GM21825 (cell line): ENCODE data around the gene FKBP2.

Source experiments
- ATAC-seq: cut with Tn5 transposase; IDR thresholded peaks from one replicate; pipeline ENCODE4 v1.9.1; 2021; ENCODE audit warnings: mild to moderate bottlenecking, moderate library complexity; ENCODE audit not compliant: unreplicated experiment

The FKBP2 gene

DNA sequence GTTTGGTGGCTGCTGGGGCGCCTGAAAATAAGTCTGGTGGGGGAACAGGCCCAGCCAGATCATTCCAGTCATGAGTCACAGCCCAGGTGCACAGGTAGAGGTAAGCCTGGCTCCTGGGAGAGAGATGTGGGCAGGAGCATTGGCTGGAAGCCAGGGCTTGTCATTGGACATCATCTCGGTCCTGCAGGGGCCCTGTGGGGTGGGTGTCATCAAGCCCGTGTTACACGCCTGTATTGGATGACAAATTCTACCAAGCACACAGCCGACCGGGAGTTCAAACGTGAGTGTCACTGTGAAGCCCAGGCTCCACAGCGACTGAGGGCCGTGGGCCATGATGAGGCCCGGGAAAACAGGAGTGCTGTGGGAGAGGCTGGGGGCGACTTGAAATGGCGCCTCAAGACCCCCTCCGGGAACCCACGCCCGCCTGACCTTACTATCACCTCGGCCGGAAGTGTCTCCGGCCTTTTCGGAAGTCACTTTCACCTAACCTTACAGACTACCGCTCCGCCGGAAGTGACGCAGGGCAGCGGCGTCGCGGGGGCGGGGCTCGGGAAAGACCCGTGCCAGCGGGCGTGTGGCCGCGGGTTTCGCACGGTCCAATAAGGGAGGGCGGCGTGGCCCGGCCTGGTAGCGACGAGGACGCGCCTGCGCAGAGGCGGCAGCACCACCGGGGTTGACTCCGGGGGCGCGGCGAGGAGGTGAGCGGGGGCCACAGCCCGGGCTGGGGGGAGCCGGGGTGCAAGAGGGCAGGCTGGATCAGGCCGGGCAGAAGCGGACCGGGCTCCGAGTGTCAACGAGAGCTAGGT, at the start of gene FKBP2:
Gene FKBP2 (plus strand): TSS at position 661 of the 806 bp plus-strand sequence. CDS start 1,293 bp downstream, outside the sequence.
- ATAC-seq: peak; percentile 56

- no peak for ATAC-seq
Observed at GRCh38 chr11:64192434-64192833, 48.5 kb upstream of the FKBP2 start.

DNA sequence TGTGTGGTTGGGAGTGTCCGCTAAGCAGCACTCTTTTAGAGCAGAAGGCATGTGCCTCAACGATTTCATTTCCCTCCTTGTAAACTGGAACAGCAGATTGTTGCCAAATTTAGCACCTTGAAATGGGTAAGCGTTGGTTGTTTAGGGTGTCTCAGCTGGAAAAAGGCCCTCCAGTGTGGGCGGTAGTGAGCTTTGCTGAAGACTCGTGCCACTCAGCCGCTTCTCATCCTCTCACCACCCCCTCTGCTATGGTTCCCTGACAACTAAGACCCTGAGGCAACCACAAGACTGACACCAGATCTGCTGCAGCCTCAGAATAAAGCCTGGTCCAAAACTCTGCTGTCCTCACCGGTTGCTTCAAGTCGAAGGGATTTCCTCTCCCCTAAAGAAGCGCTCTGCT, 44.3 kb upstream of the FKBP2 start:
- no peak for ATAC-seq

- no peak for ATAC-seq
Observed at GRCh38 chr11:64198511-64198910, 42.4 kb upstream of the FKBP2 start.

- ATAC-seq: no peak
Observed at GRCh38 chr11:64201543-64201942, 39.4 kb upstream of the FKBP2 start.

GRCh38 chr11:64202992-64203391, 37.9 kb upstream of the FKBP2 start:
- ATAC-seq: no peak

DNA sequence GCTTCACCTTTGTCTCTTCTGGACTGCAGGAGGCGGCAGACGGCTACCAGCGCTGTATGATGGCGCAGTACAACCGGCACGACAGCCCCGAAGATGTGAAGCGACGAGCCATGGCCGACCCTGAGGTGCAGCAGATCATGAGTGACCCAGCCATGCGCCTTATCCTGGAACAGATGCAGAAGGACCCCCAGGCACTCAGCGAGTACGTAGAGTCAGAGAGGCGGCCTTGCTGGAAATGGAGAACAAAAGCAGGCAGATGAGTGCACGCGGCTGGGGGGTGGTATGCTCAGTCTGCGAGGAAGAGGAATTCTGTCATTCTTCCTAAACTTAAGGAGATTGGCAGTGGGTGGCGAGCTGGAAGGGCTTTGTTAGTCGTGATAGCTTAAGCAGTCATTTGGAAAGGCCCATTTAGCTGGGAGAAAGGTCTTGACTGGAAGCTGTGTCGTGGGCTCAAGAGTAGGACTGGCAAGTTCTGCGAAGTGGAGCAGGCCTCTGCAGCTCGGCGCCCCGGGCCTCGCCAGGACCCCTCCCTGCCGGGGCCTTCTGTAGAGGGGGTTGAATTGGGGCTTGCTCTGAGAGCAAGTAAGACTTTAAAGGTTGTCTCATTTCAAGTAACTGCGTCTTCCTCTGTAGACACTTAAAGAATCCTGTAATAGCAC, 37.3 kb upstream of the FKBP2 start:
- no peak for ATAC-seq

- ATAC-seq: no peak
Observed at GRCh38 chr11:64204080-64204440, 36.8 kb upstream of the FKBP2 start.

GRCh38 chr11:64204464-64204989, 36.4 kb upstream of the FKBP2 start:
- no peak for ATAC-seq

GRCh38 chr11:64206457-64207255, 34.2 kb upstream of the FKBP2 start, which contains the start of gene FERMT3:
FERMT3 (plus strand) TSS chr11:64206721; CDS start chr11:64207365, 644 bp downstream.
- ATAC-seq: peak; percentile 37

DNA sequence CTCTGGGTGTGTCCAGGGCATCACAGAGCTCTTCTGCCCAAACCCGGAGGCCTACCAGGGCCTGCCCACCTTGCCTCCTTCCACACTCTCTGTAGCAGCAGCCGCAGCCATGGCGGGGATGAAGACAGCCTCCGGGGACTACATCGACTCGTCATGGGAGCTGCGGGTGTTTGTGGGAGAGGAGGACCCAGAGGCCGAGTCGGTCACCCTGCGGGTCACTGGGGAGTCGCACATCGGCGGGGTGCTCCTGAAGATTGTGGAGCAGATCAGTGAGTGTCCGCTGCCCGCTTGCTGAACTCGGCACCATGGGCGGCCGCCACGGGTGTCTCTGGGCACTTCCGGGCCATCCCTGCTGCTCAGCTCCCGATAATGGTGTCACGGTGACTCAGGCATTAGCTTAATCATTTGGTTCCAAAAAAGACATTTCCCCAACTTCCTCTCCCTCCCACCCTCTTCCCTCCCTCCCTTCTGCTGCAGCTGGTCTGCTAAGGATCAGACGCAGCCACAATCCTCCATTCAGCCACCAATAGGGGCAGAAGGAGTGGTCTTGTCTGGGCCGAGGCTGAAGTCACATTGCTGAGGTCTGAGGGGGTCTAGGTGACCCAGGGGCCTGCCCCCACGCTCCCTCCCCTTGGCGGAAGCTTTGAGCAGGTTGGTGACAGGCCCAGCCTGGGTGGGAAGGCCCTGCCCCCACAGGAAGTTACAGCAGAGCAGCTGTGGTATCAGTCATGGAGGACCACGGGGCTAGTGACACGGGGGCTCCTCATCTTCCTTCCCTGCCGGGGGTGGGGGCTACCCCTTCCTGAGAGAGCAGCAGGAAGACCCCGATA, 33.4 kb upstream of the FKBP2 start:
- peak; percentile 39 for ATAC-seq

DNA sequence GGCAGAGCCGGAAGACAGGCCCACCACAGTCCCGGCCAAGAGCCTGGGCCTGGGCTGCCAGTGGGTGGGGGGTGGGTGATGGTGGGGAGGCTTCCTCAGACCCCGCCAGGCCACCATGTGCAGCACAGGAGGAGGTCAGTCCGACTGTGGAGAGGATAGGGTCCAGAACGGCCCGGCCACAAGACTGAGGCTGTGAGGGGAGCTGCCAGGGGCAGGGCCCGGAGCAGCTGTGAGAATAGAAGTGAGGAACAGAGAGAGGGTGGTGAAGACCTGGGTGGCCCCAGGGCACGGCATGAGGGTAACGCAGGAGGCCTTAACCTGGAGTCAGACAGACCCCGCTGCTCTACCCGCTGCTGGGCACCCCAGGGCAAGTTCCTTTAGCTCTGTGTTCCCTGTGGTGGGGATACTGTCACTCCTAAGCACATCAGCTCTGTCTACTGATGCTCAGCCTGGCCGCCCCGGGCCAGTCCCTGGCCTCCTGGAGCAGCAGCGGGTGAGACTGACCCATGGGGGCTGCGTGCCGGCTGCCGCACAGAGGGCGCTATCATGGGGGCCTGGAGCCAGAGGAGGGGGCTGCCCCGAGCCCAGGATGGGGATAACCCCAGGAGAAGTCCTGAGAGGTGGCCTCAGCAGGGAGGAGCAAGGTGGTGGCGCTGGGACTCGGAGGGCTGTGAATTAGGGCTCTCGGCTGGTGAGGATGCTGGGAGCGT, 32.7 kb upstream of the FKBP2 start:
- ATAC-seq: no peak

- ATAC-seq: no peak
Observed at GRCh38 chr11:64208796-64209562, 31.9 kb upstream of the FKBP2 start.

- no peak for ATAC-seq
Observed at GRCh38 chr11:64209563-64209843, 31.4 kb upstream of the FKBP2 start.

GRCh38 chr11:64210301-64211020, 30.4 kb upstream of the FKBP2 start:
- ATAC-seq: no peak

DNA sequence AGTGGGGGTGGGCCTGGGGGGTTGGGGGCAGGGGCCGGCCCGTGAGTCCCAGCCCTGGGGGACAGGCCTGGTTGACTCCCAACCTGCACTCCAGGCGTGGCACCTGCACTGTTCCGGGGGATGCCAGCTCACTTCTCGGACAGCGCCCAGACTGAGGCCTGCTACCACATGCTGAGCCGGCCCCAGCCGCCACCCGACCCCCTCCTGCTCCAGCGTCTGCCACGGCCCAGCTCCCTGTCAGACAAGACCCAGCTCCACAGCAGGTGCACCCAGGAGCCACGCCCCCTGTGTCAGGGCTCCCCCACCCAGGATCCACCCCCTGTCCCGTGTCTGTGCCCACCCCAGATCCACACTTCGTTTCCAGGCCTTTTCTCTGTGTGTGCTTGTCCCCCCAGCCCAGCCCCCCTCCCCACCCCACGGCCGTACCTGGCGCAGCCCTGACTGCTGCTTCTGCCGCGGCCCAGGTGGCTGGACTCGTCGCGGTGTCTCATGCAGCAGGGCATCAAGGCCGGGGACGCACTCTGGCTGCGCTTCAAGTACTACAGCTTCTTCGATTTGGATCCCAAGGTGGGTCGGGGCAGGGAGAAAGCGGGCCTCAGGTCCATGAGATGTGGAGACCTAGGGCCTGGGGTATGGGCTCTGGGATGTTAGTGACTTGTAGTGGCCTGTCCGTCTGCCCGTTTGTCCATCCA, 29.6 kb upstream of the FKBP2 start:
- no peak for ATAC-seq

DNA sequence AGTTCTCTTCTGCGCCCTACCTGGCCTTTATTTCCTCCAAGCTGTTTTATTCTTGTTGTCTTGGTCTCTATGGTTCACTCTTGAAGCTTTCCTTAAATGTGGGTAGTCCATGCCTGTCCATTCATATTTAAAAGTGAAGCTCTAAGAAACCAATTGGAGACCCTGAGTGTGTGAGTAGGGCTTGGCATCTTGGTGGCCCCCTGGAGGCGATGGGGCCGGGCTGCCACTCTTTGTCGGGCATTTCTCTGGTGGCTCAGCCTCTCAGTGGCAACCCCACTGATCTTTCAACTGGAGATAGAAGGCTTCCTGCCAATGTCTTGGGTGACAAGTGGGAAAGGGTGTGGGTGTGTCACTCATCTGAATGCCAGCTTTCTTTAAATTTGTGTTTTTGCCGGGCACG, 24.0 kb upstream of the FKBP2 start:
- no peak for ATAC-seq
